NCI-H1048 (cell line): ENCODE data around the gene PAQR5.
"Not testable (repeated sequence)": the region's sequence is repeated elsewhere in the genome, so short reads cannot be mapped to it uniquely, and the experiment has no call there.

Source experiments
- DNase-seq: peaks from one replicate; lab custom pipeline; 2025; lab: John Stamatoyannopoulos, UW

PAQR5 gene

GRCh38 chr15:69357773-69358771 lies 59.4 kb downstream of the PAQR5 start:
- DNase-seq = no peak

GRCh38 chr15:69358850-69359249 lies 60.1 kb downstream of the PAQR5 start:
- no peak for DNase-seq

- DNase-seq = no peak
Measured at GRCh38 chr15:69359722-69360121, 61.0 kb downstream of the PAQR5 start.

DNA sequence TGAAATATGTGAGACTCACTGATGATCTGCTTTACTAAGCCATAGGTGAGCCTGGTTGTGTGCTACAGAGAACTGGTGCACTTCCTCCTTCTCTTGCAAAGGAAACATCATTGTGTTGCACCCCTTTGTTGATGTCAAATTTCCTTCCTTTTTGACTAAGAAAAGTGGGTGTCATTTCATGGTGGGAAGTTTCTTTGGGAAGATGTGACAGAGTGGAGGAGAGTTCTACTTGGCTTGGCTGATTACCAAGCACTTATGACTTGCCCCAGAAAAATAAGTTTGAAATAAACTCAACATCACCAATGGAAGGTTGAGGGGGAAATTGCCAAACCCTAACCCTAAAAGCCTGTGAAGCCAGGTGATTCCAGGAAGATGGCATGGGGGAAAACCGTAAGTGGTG lies 61.9 kb downstream of the PAQR5 start:
- DNase-seq = no peak

GRCh38 chr15:69367236-69367635 lies 68.5 kb downstream of the PAQR5 start:
- no peak for DNase-seq

- DNase-seq = no peak
Measured at GRCh38 chr15:69369631-69370030, 70.9 kb downstream of the PAQR5 start.

GRCh38 chr15:69373406-69373805 lies 74.7 kb downstream of the PAQR5 start:
- no peak for DNase-seq

DNA sequence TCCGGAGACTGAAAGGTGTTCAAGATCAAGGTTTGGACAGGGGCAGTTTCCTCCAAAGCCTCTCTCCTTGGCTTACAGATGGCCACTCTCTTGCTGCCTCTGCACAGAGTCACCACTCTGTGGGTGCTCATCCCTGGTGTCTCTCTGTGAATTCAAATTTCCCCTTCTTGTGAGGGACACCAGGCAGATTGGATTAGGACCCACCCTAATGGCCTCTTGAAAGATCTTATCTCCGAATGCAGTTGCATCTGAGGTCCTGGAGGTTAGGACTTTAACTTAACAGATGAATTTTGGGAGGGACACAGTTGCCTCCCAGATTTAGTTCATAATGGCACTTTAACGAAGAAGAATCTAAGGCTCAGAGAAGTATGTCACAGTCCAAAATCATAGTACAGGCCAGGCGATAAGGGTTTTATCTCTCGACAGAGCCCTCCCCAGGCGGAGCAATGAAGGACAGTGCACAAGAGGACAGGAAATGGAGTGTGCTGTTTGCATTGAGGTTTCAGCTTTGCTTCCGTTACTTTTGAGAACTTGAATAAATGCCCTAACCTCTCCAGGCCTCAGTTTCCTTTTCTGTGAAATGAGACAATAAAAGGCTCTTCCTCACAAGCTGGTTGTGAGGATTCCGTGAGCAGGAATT lies 76.6 kb downstream of the PAQR5 start:
- DNase-seq = no peak

GRCh38 chr15:69377216-69377970 lies 78.7 kb downstream of the PAQR5 start:
- no peak for DNase-seq

- DNase-seq = no peak
Measured at GRCh38 chr15:69380100-69380725, 81.5 kb downstream of the PAQR5 start.

- DNase-seq = no peak
Measured at GRCh38 chr15:69380726-69381105, 82.0 kb downstream of the PAQR5 start.

DNA sequence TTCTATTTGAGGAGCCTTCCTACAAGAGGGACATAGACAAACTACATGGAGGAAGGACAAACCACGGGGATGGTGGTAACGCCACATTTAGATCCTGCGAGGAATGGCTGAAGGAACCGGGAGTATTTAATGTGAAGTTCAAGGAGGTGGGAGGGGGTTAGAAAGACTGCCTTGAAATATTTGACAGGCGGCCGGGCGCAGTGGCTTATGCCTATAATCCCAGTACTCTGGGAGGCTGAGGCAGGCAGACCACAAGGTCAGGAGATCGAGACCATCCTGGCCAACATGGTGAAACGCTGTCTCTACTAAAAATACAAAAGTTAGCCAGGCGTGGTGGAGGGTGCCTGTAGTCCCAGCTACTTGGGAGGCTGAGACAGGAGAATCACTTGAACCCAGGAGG lies 83.5 kb downstream of the PAQR5 start:
- not testable (repeated sequence) for DNase-seq

- DNase-seq = not testable (repeated sequence)
Measured at GRCh38 chr15:69384066-69384465, 85.4 kb downstream of the PAQR5 start.

DNA sequence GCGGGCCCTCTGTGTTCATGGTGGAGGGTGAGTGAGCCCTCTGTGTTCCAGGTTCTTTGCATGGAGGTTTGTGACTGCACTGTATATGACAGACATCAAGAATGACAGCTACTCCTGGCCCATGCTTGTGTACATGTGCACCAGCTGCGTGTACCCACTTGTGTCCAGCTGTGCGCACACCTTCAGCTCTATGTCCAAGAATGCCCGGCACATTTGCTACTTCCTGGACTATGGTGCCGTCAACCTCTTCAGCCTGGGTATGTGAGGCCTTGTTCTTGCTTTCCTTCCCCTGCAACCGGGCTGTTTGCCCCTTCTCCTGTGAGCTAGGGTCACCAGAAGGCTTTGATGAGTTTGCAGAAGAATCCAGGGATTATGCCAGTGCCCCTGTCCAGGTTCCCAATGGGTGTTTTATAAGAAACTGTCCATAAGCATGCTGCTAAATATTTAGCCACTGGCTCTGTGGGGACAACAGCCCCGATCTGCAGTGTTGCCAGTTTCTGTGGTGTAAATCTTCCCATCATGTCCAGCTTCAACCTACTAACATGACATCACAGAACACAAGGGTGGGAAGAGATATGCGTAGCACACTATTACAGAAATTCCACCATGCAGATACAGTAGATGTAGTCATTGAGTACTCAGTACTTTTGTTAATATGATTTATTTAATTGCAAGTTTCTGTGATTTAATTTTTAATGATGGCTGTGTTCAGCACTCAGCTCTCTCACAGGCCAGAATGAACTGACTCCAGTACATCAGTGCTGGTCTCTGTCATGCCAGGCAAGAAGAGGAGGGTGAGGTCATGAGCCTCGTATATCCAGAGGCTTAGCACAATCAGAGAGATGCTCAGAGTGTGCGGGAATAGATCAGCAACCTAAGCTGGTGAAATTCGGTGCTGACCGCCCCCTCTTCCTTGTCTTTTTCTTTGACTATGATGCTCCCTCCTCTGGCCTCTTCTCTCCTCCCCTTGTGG lies 86.2 kb downstream of the PAQR5 start:
- no peak for DNase-seq

GRCh38 chr15:69385831-69386230 lies 87.1 kb downstream of the PAQR5 start:
- no peak for DNase-seq

DNA sequence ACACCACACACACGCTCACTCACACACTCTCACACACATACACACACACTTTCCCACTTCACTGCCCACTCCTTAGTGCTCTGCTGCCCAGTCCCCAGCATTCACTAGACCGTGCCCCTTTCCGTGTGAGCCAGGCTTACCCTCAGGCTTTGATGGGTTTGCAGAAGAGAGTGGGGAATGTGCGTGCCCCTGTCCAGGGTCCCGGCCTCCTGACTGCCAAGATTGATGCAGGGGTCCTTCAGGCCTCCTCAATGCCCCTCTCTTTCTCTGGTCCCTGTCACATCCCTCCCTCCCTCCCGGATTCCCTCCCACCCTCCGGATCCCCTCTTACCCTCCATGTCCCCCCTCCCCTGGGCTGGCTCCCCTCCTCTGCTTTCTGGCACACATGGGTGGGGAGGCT lies 87.6 kb downstream of the PAQR5 start:
- DNase-seq = no peak

GRCh38 chr15:69388260-69388705 lies 89.6 kb downstream of the PAQR5 start:
- no peak for DNase-seq

DNA sequence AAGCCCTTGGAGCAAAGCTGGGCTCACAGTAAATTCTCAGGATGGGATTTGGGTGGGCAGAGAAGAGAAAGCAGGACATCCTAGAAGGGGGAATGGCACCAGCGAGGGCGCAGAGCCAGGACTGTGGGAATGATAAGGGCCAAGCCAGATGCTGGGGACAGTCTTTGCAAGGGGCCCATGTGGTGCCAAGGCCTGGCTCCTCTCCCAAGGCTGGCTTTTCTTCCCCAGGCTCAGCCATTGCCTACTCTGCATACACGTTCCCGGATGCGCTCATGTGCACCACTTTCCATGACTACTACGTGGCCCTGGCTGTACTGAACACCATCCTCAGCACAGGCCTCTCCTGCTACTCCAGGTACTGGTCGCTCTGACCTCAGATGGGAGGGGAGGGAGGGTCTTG lies 90.7 kb downstream of the PAQR5 start:
- DNase-seq = no peak

- DNase-seq = no peak
Measured at GRCh38 chr15:69390575-69390974, 91.9 kb downstream of the PAQR5 start.

- DNase-seq = no peak
Measured at GRCh38 chr15:69391046-69391757, 92.5 kb downstream of the PAQR5 start.
